ENCODE data around the gene FPR3. TPM values are rescaled to one million over a fixed set of nuclear protein-coding genes. Genes with fewer than 3 reads are reported as not detected.
"Not testable (repeated sequence)": the region's sequence is repeated elsewhere in the genome, so short reads cannot be mapped to it uniquely, and the experiment has no call there.

The FPR3 gene
- total RNA-seq, 2 experiments from 2014 or later: not detected

DNA sequence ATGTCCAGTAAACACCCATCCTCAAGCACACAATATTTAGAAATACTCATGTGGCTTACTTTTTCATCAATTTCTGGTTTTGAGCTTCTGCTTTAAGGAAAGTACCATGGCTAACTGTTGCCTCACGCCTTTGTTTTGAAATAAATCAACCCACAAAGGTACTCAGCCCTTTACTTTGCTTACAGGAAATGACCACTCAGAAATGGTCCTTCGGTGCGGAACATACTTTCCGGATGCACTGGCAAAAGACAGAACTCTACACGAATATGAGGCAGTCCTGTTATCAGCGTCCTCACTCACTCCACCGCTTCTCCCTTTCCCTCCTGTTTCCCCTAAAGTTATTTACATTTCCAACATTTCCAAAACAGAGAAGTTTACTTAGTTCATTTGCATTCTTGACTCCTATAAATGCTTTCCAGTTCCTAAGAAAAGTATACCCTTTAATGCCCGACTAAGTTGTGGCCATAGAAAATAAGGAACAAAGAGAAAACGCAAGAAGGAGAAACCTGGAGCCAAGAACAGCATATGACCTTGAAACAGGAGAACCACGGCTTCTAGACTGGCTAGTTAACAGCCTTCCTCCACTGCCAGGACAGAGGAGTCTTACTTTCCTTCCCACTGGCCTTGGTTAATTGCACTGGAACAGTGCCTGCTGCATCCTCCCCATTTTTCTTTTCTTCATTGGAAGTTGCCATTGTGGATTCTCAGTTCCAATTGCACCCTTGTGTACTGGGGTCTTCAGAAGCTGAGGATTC is 23.4 kb upstream of the FPR3 start:
- POLR2A ChIA-PET: no interaction called here
- intact Hi-C loops (cut with micrococcal nuclease; ENCODE audit: unreplicated experiment): no loop called here

DNA sequence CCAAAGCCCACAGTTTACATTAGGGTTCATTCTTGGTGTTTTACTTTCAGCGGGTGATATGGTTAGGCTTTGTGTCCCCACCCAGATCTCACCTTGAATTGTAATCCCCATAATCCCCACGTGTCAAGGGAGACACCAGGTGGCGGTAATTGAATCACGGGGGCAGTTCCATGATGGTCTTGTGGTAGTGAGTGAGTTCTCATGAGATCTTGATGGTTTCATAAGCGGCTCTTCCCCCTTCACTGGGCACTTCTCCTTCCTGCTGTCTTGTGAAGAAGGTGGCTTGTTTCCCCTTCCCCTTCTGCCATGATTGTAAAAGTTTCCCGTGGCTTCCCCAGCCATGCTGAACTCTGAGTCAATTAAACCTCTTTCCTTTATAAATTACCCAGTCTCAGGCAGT is 22.0 kb upstream of the FPR3 start:
- CTCF ChIA-PET (ENCODE audit: unreplicated experiment): no interaction called here
- intact Hi-C loops (cut with micrococcal nuclease; ENCODE audit: unreplicated experiment): no loop called here
- TF ChIP-seq, protein P1, sequence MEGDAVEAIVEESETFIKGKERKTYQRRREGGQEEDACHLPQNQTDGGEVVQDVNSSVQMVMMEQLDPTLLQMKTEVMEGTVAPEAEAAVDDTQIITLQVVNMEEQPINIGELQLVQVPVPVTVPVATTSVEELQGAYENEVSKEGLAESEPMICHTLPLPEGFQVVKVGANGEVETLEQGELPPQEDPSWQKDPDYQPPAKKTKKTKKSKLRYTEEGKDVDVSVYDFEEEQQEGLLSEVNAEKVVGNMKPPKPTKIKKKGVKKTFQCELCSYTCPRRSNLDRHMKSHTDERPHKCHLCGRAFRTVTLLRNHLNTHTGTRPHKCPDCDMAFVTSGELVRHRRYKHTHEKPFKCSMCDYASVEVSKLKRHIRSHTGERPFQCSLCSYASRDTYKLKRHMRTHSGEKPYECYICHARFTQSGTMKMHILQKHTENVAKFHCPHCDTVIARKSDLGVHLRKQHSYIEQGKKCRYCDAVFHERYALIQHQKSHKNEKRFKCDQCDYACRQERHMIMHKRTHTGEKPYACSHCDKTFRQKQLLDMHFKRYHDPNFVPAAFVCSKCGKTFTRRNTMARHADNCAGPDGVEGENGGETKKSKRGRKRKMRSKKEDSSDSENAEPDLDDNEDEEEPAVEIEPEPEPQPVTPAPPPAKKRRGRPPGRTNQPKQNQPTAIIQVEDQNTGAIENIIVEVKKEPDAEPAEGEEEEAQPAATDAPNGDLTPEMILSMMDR (conservative IDR thresholded peaks at IDR 0.05; ENCODE audit: low read length): no peak
- TF ChIP-seq EZH2phosphoT487 (IDR thresholded peaks at IDR 0.05; ENCODE audit: borderline replicate concordance, low read depth, low read length): no peak

More for the DNA sequence above, 23.4 kb upstream of the FPR3 start:
- Histone ChIP-seq H3K9me3 (ENCODE audit: low read length) (no peaks in the 10 kb centered on the region), H4K20me1 (ENCODE audit: insufficient read depth, low read length) (no peaks in the 10 kb centered on the region), H3K4me3 (ENCODE audit: low read depth, low read length, poor library complexity, severe bottlenecking) (no peak overlapping the region), H3K9me2 (ENCODE audit: insufficient read depth, low read length) (no peaks in the 10 kb centered on the region), H3K27ac (ENCODE audit: low read depth, low read length, poor library complexity, severe bottlenecking) (no peak overlapping the region), H3K79me2 (ENCODE audit: insufficient read depth, low read depth, low read length) (no peaks in the 10 kb centered on the region), H2AFZ (ENCODE audit: low read length) (no peak overlapping the region), H3K4me1 (ENCODE audit: insufficient read depth, low read length, poor library complexity, severe bottlenecking) (no peaks in the 10 kb centered on the region), H3K4me2 (ENCODE audit: low read length) (no peak overlapping the region), H3K36me3 (ENCODE audit: insufficient read depth, low read length) (no peaks in the 10 kb centered on the region)
- CTCF ChIA-PET (ENCODE audit: unreplicated experiment): no interaction called here
- TF ChIP-seq, protein P1 (conservative IDR thresholded peaks at IDR 0.05; ENCODE audit: low read length): no peak
- no peak for TF ChIP-seq EZH2phosphoT487 (IDR thresholded peaks at IDR 0.05; ENCODE audit: borderline replicate concordance, low read depth, low read length)
- no TSS peak for BruUV-seq (replicated peaks)
- no peak for DNase-seq (ENCODE audit: low spot score)

DNA sequence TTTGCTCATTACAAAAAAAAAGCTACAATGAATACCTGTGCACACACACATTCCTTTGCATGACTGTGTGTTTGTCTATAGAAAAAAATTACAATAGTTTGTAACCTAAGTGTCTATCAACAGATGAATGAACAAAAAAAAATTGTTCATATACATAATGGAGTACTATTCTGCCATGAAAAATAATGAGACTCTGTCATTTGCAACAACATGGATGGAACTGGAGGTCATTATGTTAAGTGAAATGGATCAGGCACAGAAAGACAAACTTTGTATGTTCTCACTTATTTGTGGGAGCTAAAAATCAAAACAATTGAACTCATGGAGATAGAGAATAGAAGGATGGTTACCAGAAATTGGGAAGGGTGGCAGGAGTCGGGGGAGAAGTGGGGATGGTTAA is 18.4 kb upstream of the FPR3 start:
- BruUV-seq (replicated peaks); H3K27ac ChIP-seq (ENCODE audit: low read depth, low read length, poor library complexity, severe bottlenecking); H3K4me2 ChIP-seq (ENCODE audit: low read length); H3K79me2 ChIP-seq (ENCODE audit: insufficient read depth, low read depth, low read length); H3K9me3 ChIP-seq (ENCODE audit: low read length); CTCF ChIA-PET (ENCODE audit: unreplicated experiment); POLR2A ChIA-PET; H2AFZ ChIP-seq (ENCODE audit: low read length); DNase-seq (ENCODE audit: low spot score); H3K4me3 ChIP-seq (ENCODE audit: low read depth, low read length, poor library complexity, severe bottlenecking); H3K36me3 ChIP-seq (ENCODE audit: insufficient read depth, low read length); H4K20me1 ChIP-seq (ENCODE audit: insufficient read depth, low read length); H3K4me1 ChIP-seq (ENCODE audit: insufficient read depth, low read length, poor library complexity, severe bottlenecking); H3K9me2 ChIP-seq (ENCODE audit: insufficient read depth, low read length): not testable (repeated sequence)
- intact Hi-C loops (cut with micrococcal nuclease; ENCODE audit: unreplicated experiment): loop anchor here (2.0 to 5.0 kb wide), 3 partner anchors 64 to 461 kb away; no protein-coding TSS in a partner anchor

More for the DNA sequence above, 22.0 kb upstream of the FPR3 start:
- no TSS peak for BruUV-seq (replicated peaks)
- POLR2A ChIA-PET: no interaction called here
- H3K9me2 ChIP-seq (ENCODE audit: insufficient read depth, low read length): no peaks in the 10 kb centered on the region
- no peak overlapping the region for H3K4me2 ChIP-seq (ENCODE audit: low read length)
- no peaks in the 10 kb centered on the region for H3K36me3 ChIP-seq (ENCODE audit: insufficient read depth, low read length)
- H2AFZ ChIP-seq (ENCODE audit: low read length): no peak overlapping the region
- H4K20me1 ChIP-seq (ENCODE audit: insufficient read depth, low read length): no peaks in the 10 kb centered on the region
- no peaks in the 10 kb centered on the region for H3K9me3 ChIP-seq (ENCODE audit: low read length)
- no peaks in the 10 kb centered on the region for H3K4me1 ChIP-seq (ENCODE audit: insufficient read depth, low read length, poor library complexity, severe bottlenecking)
- no peaks in the 10 kb centered on the region for H3K79me2 ChIP-seq (ENCODE audit: insufficient read depth, low read depth, low read length)
- no peak for DNase-seq (ENCODE audit: low spot score)
- H3K4me3 ChIP-seq (ENCODE audit: low read depth, low read length, poor library complexity, severe bottlenecking): no peak overlapping the region
- H3K27ac ChIP-seq (ENCODE audit: low read depth, low read length, poor library complexity, severe bottlenecking): no peak overlapping the region

Measured in OCI-LY7 (cell line).